Upper lobe of right lung (tissue), 1 donor: ENCODE results near the gene SRPK1. TPM values are rescaled to one million over a fixed set of nuclear protein-coding genes. Genes with fewer than 3 reads are reported as not detected.

Source experiments
- ATAC-seq: fragments of 200-7000 bp; cut with Tn5 transposase; one replicate; pipeline ENCODE4 v1.9.1; 2020; ENCODE audit warnings: mild to moderate bottlenecking, moderate library complexity
- DNase-seq: peaks from one replicate; pipeline ENCODE4 v3.0.0-alpha.2; 2020
- H3K27ac ChIP-seq: fragments of 200-600 bp; one replicate; pipeline ENCODE4 v1.8.0; 2022
- H3K27me3 ChIP-seq: fragments of 200-600 bp; one replicate; pipeline ENCODE4 v1.8.0; 2022; ENCODE audit warnings: mild to moderate bottlenecking
- H3K36me3 ChIP-seq: fragments of 200-600 bp; one replicate; pipeline ENCODE4 v1.8.0; 2022
- H3K4me1 ChIP-seq: fragments of 200-600 bp; one replicate; pipeline ENCODE4 v1.8.0; 2022
- H3K4me3 ChIP-seq: fragments of 200-600 bp; one replicate; pipeline ENCODE4 v1.8.0; 2022; ENCODE audit warnings: mild to moderate bottlenecking
- H3K9me3 ChIP-seq: fragments of 200-600 bp; one replicate; pipeline ENCODE4 v1.8.0; 2022
- intact Hi-C: fragments of 100-400 bp; cut with DNase I; formaldehyde crosslinking; loops from one replicate; pipeline ENCODE4 v1.11.0; 2022
- long read RNA-seq: library from polyadenylated mRNA; unstranded; transcript quantifications from one replicate; pipeline ENCODE4 v2.0.0, GENCODE V29; 2021
- total RNA-seq: library from RNA; stranded (reverse); fragmentation: NEBNext Ultra II Directional; extraction: Animal tissue kit (Norgen Biotek cat#: 25700); gene quantifications from one replicate; pipeline ENCODE4 v1.2.1, GENCODE V29; 2021
- TF ChIP-seq, protein P1 (sequence below): fragments of 200-600 bp; IDR thresholded peaks from one replicate; pipeline ENCODE4 v1.8.0; 2022; ENCODE audit warnings: antibody characterized with exemption
- donor health status: DM: no; HTN: yes; CAD: no; lungs with severe emphysema.

The SRPK1 gene
- total RNA-seq, result 40.6 TPM
- long read RNA-seq, full-length matches to known transcripts, result 57 of 75 reads
- long read RNA-seq, partial matches to known transcripts, result 4 of 75 reads
- long read RNA-seq, other reads (novel, unspliced or antisense), result 14 of 75 reads

DNA sequence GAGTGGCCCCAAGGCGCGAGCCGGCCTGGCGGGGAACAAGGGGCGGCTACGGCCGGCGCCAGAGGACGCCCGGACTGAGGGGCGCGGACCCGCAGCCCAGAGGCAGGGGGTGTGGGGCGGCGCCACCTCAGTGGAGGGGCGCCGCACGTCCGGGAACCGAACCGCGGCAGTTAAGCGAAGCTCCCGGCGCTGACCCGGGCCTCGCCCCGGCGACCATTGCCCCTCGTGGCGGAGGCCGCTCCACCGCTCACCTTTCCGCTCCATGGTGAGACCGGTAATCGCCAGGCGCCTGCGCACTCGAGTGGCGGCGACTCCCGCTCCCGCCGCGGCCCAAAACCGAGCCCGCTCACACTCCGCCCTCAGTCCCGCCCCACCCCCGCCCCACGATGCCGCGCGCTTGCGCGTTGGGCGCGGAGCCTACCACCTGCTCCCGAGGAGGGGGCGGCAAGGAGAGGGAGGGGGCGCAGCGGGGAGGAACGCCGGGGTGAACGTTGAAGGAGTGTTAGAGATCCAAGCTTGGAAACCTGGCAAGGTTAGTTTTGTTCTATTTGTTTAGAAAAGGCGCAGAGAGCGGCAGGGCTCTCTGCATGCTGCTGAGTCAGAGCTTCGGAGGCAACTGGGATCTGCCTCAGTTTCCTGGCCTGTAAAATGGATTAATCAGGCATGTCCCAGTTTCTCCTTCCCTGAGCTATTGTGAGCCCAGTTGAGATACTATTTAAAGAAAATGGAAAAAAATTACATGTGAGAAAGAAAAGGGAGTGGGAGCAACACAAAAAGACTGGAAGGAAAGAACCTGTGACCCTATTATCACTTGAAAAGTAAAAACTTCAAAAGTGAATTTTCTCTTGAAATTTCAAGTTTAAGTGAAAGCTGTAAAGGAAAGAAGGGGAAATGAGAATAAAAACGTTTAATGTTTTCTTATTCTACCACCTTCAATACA lies at the start of gene SRPK1:
Gene SRPK1 (minus strand): TSS at position 306 of the 940 bp plus-strand sequence. CDS start 42 bp downstream, at position 264.
- H3K4me3 ChIP-seq, result peak within 1 kb of the TSS; percentile 80
- H3K27ac ChIP-seq, result peak within 1 kb of the TSS; percentile 73
- ATAC-seq (peak; percentile 96), DNase-seq (peak; percentile 95)
- H3K27me3 ChIP-seq, result no peaks in the 10 kb centered on the region
- H3K4me1 ChIP-seq, result peaks cover 24% of the 10 kb centered on the region
- no peaks in the 10 kb centered on the region for H3K9me3 ChIP-seq
- TF ChIP-seq, protein P1, sequence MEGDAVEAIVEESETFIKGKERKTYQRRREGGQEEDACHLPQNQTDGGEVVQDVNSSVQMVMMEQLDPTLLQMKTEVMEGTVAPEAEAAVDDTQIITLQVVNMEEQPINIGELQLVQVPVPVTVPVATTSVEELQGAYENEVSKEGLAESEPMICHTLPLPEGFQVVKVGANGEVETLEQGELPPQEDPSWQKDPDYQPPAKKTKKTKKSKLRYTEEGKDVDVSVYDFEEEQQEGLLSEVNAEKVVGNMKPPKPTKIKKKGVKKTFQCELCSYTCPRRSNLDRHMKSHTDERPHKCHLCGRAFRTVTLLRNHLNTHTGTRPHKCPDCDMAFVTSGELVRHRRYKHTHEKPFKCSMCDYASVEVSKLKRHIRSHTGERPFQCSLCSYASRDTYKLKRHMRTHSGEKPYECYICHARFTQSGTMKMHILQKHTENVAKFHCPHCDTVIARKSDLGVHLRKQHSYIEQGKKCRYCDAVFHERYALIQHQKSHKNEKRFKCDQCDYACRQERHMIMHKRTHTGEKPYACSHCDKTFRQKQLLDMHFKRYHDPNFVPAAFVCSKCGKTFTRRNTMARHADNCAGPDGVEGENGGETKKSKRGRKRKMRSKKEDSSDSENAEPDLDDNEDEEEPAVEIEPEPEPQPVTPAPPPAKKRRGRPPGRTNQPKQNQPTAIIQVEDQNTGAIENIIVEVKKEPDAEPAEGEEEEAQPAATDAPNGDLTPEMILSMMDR, result no peak
- intact Hi-C loops, result no loop called here
- no peaks in the 10 kb centered on the region for H3K36me3 ChIP-seq

DNA sequence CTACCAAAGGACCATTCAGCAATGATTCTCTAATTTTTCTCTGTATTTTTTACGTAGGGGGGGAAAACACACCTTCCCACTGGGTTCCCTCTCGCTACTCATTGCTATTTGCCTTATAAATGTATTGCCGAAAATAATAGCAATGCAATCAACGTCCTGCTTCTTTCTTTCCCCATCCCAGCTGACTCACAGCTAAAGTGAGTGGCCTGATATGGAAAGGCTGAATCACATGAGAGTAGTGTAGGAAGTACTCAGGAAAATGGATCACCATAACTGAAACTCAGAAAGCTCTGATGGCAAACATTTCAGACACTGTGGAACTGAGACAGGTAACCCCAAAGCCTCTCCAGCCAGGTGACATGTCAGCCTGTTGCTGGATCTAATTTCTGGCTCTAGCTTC lies 49.3 kb upstream of the SRPK1 start:
- no peaks in the 10 kb centered on the region for H3K36me3 ChIP-seq
- intact Hi-C loops, result no loop called here
- ATAC-seq (no peak), DNase-seq (no peak)
- H3K4me1 ChIP-seq, result no peaks in the 10 kb centered on the region
- no peak overlapping the region for H3K27ac ChIP-seq
- H3K4me3 ChIP-seq, result no peak overlapping the region
- TF ChIP-seq, protein P1, result no peak
- no peaks in the 10 kb centered on the region for H3K9me3 ChIP-seq
- no peaks in the 10 kb centered on the region for H3K27me3 ChIP-seq

GRCh38 chr6:35969646-35970045 lies 48.7 kb upstream of the SRPK1 start:
- no peaks in the 10 kb centered on the region for H3K4me1 ChIP-seq
- H3K27ac ChIP-seq, result no peak overlapping the region
- DNase-seq (no peak), ATAC-seq (no peak)
- no peaks in the 10 kb centered on the region for H3K9me3 ChIP-seq
- TF ChIP-seq, protein P1, result no peak
- H3K27me3 ChIP-seq, result no peaks in the 10 kb centered on the region
- no peak overlapping the region for H3K4me3 ChIP-seq
- no peaks in the 10 kb centered on the region for H3K36me3 ChIP-seq
- intact Hi-C loops, result no loop called here

DNA sequence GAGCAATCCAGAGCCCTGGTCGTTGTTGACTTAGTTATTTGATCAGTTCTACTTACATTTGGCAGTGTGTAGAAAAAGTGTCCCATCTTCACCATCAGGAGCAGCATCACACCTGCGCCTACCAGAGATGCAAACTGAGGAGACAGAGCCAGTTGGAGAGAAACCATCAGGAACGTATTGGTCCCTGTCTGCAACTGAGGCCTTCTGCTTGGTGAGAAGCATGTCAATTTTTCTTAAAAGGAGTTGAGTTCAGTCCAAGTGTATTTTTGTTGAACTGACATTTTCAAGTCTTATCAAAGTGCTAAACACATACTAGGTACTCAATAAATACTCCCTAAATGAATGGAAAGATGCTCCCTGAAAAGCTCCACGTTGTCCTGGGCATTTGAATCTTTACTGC lies 47.9 kb upstream of the SRPK1 start:
- H3K4me3 ChIP-seq, result no peak overlapping the region
- no peaks in the 10 kb centered on the region for H3K27me3 ChIP-seq
- no peaks in the 10 kb centered on the region for H3K4me1 ChIP-seq
- ATAC-seq (no peak), DNase-seq (no peak)
- no peak overlapping the region for H3K27ac ChIP-seq
- intact Hi-C loops, result no loop called here
- no peaks in the 10 kb centered on the region for H3K9me3 ChIP-seq
- TF ChIP-seq, protein P1, result no peak
- H3K36me3 ChIP-seq, result no peaks in the 10 kb centered on the region

- H3K4me3 ChIP-seq, result no peak overlapping the region
- H3K27ac ChIP-seq, result no peak overlapping the region
- TF ChIP-seq, protein P1, result no peak
- H3K27me3 ChIP-seq, result no peaks in the 10 kb centered on the region
- intact Hi-C loops, result no loop called here
- no peaks in the 10 kb centered on the region for H3K4me1 ChIP-seq
- no peaks in the 10 kb centered on the region for H3K36me3 ChIP-seq
- H3K9me3 ChIP-seq, result no peaks in the 10 kb centered on the region
- DNase-seq, result no peak
- ATAC-seq, result no peak
These were observed 46.3 kb upstream of the SRPK1 start for GRCh38 chr6:35967076-35967774.
